ENCODE data around the gene DAW1. TPM values are rescaled to one million over a fixed set of nuclear protein-coding genes. Genes with fewer than 3 reads are reported as not detected.

Gene DAW1
- total RNA-seq, 1 experiment from 2014 or later = 0.20 TPM

DNA sequence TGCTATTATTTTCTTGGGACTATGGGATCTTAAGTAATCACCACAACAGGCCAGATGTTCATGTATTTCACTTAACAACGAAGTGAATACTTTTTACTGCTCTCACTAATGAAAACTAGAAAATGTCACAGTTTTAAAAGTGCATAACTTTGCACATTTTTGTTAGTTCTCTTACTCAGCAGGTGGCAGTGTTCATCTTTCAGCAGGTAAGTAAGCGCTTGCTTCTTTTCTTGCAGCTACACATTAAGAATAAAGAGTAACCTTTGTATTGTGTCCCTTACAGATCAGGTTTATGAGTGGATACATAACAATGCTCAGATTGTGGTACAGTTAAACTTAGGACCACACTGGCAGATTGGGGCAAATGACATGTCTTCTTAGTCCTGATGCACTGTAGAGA is 61.0 kb downstream of the DAW1 start:
- Histone ChIP-seq H3K4me3 (replicated peaks in 1 of 2; ENCODE audit: low read depth in 1 of 2, low read length in 2 of 2) (no peak overlapping the region), H4K20me1 (ENCODE audit: insufficient read depth) (no peaks in the 10 kb centered on the region), H3K9me2 (ENCODE audit: insufficient read depth) (no peaks in the 10 kb centered on the region), H3K27ac (ENCODE audit: low read depth, low read length) (no peak overlapping the region), H3K4me1 (ENCODE audit: control insufficient read depth in 1 of 2, insufficient read depth in 2 of 2, low read length in 2 of 2) (no peaks in the 10 kb centered on the region), H3K4me2 (ENCODE audit: low read length) (no peak overlapping the region), H2AFZ (ENCODE audit: low read depth, low read length, poor library complexity, severe bottlenecking) (no peak overlapping the region), H3K9me3 (ENCODE audit: control insufficient read depth in 1 of 2, insufficient read depth in 1 of 2, low read depth in 1 of 2, low read length in 2 of 2) (no peaks in the 10 kb centered on the region), H3K27me3 (ENCODE audit: insufficient read depth, low read length) (no peaks in the 10 kb centered on the region), H3K79me2 (ENCODE audit: insufficient read depth, low read length) (no peaks in the 10 kb centered on the region), H3K36me3 (ENCODE audit: control insufficient read depth in 1 of 2, insufficient read depth in 2 of 2, low read length in 2 of 2) (no peaks in the 10 kb centered on the region), H3K9ac (ENCODE audit: low read length) (no peak overlapping the region)
- intact Hi-C loops (cut with micrococcal nuclease) = no loop called here
- POLR2A ChIA-PET = no interaction called here
- RAD21 ChIA-PET (ENCODE audit: low non-redundant PET in 1 of 2, low total read pairs in 2 of 2, uncharacterized antibody in 2 of 2, unreplicated experiment in 2 of 2) = no interaction called here
- no peak; the same call in 1 of the 2 replicates for ATAC-seq
- BruUV-seq (replicated peaks) = no TSS peak
- no peak for TF ChIP-seq CBX3 (IDR thresholded peaks at IDR 0.05; ENCODE audit: low read depth)
- no peak for TF ChIP-seq CEBPB (IDR thresholded peaks at IDR 0.05; ENCODE audit: low read depth)
- TF ChIP-seq SIN3A (IDR thresholded peaks at IDR 0.05; ENCODE audit: low read depth) = no peak
- TF ChIP-seq, protein P1, sequence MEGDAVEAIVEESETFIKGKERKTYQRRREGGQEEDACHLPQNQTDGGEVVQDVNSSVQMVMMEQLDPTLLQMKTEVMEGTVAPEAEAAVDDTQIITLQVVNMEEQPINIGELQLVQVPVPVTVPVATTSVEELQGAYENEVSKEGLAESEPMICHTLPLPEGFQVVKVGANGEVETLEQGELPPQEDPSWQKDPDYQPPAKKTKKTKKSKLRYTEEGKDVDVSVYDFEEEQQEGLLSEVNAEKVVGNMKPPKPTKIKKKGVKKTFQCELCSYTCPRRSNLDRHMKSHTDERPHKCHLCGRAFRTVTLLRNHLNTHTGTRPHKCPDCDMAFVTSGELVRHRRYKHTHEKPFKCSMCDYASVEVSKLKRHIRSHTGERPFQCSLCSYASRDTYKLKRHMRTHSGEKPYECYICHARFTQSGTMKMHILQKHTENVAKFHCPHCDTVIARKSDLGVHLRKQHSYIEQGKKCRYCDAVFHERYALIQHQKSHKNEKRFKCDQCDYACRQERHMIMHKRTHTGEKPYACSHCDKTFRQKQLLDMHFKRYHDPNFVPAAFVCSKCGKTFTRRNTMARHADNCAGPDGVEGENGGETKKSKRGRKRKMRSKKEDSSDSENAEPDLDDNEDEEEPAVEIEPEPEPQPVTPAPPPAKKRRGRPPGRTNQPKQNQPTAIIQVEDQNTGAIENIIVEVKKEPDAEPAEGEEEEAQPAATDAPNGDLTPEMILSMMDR (IDR thresholded peaks at IDR 0.05 in 2 of 3, conservative IDR thresholded peaks at IDR 0.05 in 1 of 3; ENCODE audit: borderline replicate concordance in 1 of 3, insufficient read depth in 1 of 3, low read depth in 2 of 3, low read length in 2 of 3) = peak in 1 of 3 experiments; percentile 33; a peak in 2 of 6 replicates
- TF ChIP-seq RAD21 (IDR thresholded peaks at IDR 0.05; ENCODE audit: low read depth) = peak; percentile 49
- no peak for TF ChIP-seq EGR1 (IDR thresholded peaks at IDR 0.05; ENCODE audit: low read depth)
- DNase-seq (ENCODE audit: low read depth, low spot score) = no peak
- CTCF ChIA-PET = interaction anchor here (0.7 to 1.0 kb wide), 3 partner anchors 8 to 42 kb away, joined by 3 to 4 read pairs (median 3); no protein-coding TSS in a partner anchor

DNA sequence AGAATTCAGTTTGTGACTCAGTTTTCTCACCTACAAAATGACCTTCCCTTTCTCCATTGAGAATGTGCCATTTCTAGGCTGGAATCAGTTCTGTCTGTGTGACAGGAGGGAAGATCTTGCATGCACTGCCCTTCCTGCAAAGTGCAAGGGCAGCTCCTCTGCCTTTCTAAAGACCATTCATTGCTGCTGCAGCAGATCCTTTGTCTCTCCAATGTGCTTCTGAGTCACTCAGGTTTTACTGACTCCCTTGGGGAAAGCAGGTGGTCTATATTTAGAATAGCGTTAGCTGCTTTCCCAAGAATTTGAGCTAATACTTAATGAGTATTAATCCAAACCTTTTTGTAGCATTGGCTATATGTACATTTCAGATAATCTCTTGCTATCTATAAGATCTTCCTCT is 62.5 kb downstream of the DAW1 start:
- TF ChIP-seq, protein P1 (IDR thresholded peaks at IDR 0.05 in 2 of 3, conservative IDR thresholded peaks at IDR 0.05 in 1 of 3; ENCODE audit: borderline replicate concordance in 1 of 3, insufficient read depth in 1 of 3, low read depth in 2 of 3, low read length in 2 of 3) = no peak
- no peak for TF ChIP-seq SP1 (IDR thresholded peaks at IDR 0.05; ENCODE audit: low read depth)
- TF ChIP-seq RAD21 (IDR thresholded peaks at IDR 0.05; ENCODE audit: low read depth) = no peak
- TF ChIP-seq, protein P2, sequence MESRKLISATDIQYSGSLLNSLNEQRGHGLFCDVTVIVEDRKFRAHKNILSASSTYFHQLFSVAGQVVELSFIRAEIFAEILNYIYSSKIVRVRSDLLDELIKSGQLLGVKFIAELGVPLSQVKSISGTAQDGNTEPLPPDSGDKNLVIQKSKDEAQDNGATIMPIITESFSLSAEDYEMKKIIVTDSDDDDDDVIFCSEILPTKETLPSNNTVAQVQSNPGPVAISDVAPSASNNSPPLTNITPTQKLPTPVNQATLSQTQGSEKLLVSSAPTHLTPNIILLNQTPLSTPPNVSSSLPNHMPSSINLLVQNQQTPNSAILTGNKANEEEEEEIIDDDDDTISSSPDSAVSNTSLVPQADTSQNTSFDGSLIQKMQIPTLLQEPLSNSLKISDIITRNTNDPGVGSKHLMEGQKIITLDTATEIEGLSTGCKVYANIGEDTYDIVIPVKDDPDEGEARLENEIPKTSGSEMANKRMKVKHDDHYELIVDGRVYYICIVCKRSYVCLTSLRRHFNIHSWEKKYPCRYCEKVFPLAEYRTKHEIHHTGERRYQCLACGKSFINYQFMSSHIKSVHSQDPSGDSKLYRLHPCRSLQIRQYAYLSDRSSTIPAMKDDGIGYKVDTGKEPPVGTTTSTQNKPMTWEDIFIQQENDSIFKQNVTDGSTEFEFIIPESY (IDR thresholded peaks at IDR 0.05; ENCODE audit: extremely low read depth, insufficient replicate concordance, low read length) = no peak
- no peak for TF ChIP-seq CEBPB (IDR thresholded peaks at IDR 0.05; ENCODE audit: low read depth)
- H3K9me2 ChIP-seq (ENCODE audit: insufficient read depth) = no peaks in the 10 kb centered on the region
- H3K4me3 ChIP-seq (replicated peaks in 1 of 2; ENCODE audit: low read depth in 1 of 2, low read length in 2 of 2) = no peak overlapping the region
- H3K9ac ChIP-seq (ENCODE audit: low read length) = no peak overlapping the region
- ChIA-PET CTCF (no interaction called here), RAD21 (ENCODE audit: low non-redundant PET in 1 of 2, low total read pairs in 2 of 2, uncharacterized antibody in 2 of 2, unreplicated experiment in 2 of 2) (no interaction called here), POLR2A (no interaction called here)
- no peak for DNase-seq (ENCODE audit: low read depth, low spot score)
- no peaks in the 10 kb centered on the region for H3K36me3 ChIP-seq (ENCODE audit: control insufficient read depth in 1 of 2, insufficient read depth in 2 of 2, low read length in 2 of 2)
- ATAC-seq = no peak
- H3K27me3 ChIP-seq (ENCODE audit: insufficient read depth, low read length) = no peaks in the 10 kb centered on the region
- H4K20me1 ChIP-seq (ENCODE audit: insufficient read depth) = no peaks in the 10 kb centered on the region
- H3K4me2 ChIP-seq (ENCODE audit: low read length) = no peak overlapping the region
- intact Hi-C loops (cut with micrococcal nuclease) = no loop called here
- H2AFZ ChIP-seq (ENCODE audit: low read depth, low read length, poor library complexity, severe bottlenecking) = no peak overlapping the region
- no peaks in the 10 kb centered on the region for H3K79me2 ChIP-seq (ENCODE audit: insufficient read depth, low read length)
- H3K9me3 ChIP-seq (ENCODE audit: control insufficient read depth in 1 of 2, insufficient read depth in 1 of 2, low read depth in 1 of 2, low read length in 2 of 2) = no peaks in the 10 kb centered on the region
- no peak overlapping the region for H3K27ac ChIP-seq (ENCODE audit: low read depth, low read length)
- H3K4me1 ChIP-seq (ENCODE audit: control insufficient read depth in 1 of 2, insufficient read depth in 2 of 2, low read length in 2 of 2) = no peaks in the 10 kb centered on the region
- no TSS peak for BruUV-seq (replicated peaks)
